Measurements from ENCODE around the gene AURKAIP1.

DNA sequence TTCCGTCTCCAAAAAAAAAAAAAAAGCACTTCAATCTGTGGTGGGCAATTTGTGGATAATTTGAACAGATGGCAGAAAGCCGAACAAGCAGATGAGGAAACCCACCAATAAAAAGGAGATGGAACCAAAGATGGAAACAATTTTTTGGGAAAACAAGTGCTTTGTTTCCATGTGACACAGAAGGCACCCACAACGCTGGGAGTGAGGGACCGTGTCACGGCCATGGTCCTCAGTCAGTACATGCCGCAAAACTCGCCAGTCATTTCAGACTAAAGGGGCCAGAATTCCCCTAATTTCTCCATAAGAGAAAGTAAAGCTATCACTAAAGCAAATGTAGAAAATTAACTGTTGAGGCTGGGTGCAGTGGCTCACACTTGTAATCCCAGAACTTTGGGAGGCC, 19.1 kb upstream of the AURKAIP1 start:
- TF ChIP-seq CEBPB (IDR thresholded peaks at IDR 0.05), result no peak
- TF ChIP-seq, protein P1, sequence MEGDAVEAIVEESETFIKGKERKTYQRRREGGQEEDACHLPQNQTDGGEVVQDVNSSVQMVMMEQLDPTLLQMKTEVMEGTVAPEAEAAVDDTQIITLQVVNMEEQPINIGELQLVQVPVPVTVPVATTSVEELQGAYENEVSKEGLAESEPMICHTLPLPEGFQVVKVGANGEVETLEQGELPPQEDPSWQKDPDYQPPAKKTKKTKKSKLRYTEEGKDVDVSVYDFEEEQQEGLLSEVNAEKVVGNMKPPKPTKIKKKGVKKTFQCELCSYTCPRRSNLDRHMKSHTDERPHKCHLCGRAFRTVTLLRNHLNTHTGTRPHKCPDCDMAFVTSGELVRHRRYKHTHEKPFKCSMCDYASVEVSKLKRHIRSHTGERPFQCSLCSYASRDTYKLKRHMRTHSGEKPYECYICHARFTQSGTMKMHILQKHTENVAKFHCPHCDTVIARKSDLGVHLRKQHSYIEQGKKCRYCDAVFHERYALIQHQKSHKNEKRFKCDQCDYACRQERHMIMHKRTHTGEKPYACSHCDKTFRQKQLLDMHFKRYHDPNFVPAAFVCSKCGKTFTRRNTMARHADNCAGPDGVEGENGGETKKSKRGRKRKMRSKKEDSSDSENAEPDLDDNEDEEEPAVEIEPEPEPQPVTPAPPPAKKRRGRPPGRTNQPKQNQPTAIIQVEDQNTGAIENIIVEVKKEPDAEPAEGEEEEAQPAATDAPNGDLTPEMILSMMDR (IDR thresholded peaks at IDR 0.05), result no peak
- no peak for TF ChIP-seq JUN (IDR thresholded peaks at IDR 0.05)
- TF ChIP-seq SMC3 (IDR thresholded peaks at IDR 0.05), result no peak
- TF ChIP-seq KDM5A (IDR thresholded peaks at IDR 0.05), result no peak
- TF ChIP-seq ESRRA (IDR thresholded peaks at IDR 0.05; ENCODE audit: borderline replicate concordance, low read length), result no peak
- TF ChIP-seq, protein P2, sequence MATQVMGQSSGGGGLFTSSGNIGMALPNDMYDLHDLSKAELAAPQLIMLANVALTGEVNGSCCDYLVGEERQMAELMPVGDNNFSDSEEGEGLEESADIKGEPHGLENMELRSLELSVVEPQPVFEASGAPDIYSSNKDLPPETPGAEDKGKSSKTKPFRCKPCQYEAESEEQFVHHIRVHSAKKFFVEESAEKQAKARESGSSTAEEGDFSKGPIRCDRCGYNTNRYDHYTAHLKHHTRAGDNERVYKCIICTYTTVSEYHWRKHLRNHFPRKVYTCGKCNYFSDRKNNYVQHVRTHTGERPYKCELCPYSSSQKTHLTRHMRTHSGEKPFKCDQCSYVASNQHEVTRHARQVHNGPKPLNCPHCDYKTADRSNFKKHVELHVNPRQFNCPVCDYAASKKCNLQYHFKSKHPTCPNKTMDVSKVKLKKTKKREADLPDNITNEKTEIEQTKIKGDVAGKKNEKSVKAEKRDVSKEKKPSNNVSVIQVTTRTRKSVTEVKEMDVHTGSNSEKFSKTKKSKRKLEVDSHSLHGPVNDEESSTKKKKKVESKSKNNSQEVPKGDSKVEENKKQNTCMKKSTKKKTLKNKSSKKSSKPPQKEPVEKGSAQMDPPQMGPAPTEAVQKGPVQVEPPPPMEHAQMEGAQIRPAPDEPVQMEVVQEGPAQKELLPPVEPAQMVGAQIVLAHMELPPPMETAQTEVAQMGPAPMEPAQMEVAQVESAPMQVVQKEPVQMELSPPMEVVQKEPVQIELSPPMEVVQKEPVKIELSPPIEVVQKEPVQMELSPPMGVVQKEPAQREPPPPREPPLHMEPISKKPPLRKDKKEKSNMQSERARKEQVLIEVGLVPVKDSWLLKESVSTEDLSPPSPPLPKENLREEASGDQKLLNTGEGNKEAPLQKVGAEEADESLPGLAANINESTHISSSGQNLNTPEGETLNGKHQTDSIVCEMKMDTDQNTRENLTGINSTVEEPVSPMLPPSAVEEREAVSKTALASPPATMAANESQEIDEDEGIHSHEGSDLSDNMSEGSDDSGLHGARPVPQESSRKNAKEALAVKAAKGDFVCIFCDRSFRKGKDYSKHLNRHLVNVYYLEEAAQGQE (IDR thresholded peaks at IDR 0.05), result no peak
- TF ChIP-seq, protein P3, sequence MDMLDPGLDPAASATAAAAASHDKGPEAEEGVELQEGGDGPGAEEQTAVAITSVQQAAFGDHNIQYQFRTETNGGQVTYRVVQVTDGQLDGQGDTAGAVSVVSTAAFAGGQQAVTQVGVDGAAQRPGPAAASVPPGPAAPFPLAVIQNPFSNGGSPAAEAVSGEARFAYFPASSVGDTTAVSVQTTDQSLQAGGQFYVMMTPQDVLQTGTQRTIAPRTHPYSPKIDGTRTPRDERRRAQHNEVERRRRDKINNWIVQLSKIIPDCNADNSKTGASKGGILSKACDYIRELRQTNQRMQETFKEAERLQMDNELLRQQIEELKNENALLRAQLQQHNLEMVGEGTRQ (IDR thresholded peaks at IDR 0.05), result no peak
- TF ChIP-seq HDAC2 (IDR thresholded peaks at IDR 0.05), result no peak
- no peak for TF ChIP-seq NR3C1 (IDR thresholded peaks at IDR 0.05)
- TF ChIP-seq RAD21 (conservative IDR thresholded peaks at IDR 0.05 in 1 of 2, IDR thresholded peaks at IDR 0.05 in 1 of 2), result no peak
- TF ChIP-seq KDM1A (IDR thresholded peaks at IDR 0.05; ENCODE audit: low read depth), result no peak
- TF ChIP-seq POLR2A (IDR thresholded peaks at IDR 0.05; ENCODE audit: low read length), result no peak
